Mucosa of stomach (tissue), 1 donor: Measurements from ENCODE around the gene CEP68.
"Not testable (repeated sequence)": the region's sequence is repeated elsewhere in the genome, so short reads cannot be mapped to it uniquely, and the experiment has no call there.

Experiments used
- H3K27me3 ChIP-seq: one replicate; pipeline ENCODE4 v1.7.0; 2013; ENCODE audit warnings: mild to moderate bottlenecking, low read length; ENCODE audit not compliant: control insufficient read depth, insufficient read depth
- H3K36me3 ChIP-seq: one replicate; pipeline ENCODE4 v1.7.0; 2013; ENCODE audit warnings: low read length; ENCODE audit not compliant: control insufficient read depth, insufficient read depth
- H3K4me1 ChIP-seq: one replicate; pipeline ENCODE4 v1.7.0; 2013; ENCODE audit warnings: mild to moderate bottlenecking, low read length; ENCODE audit not compliant: control insufficient read depth, insufficient read depth
- H3K4me3 ChIP-seq: one replicate; pipeline ENCODE4 v1.7.0; 2013; ENCODE audit warnings: low read length
- H3K9ac ChIP-seq: one replicate; pipeline ENCODE4 v1.7.0; 2013; ENCODE audit warnings: mild to moderate bottlenecking, low read length, moderate library complexity
- H3K9me3 ChIP-seq: one replicate; pipeline ENCODE4 v1.7.0; 2013; ENCODE audit warnings: mild to moderate bottlenecking, low read length, moderate library complexity; ENCODE audit not compliant: control insufficient read depth
- donor health status: Pancreatic carcinoma.

Gene CEP68

GRCh38 chr2:65132930-65133329 lies 76.7 kb downstream of the CEP68 start:
- not testable (repeated sequence) for H3K27me3 ChIP-seq, H3K9me3 ChIP-seq, H3K4me3 ChIP-seq, H3K9ac ChIP-seq, H3K36me3 ChIP-seq
- peaks cover 11% of the 10 kb centered on the region for H3K4me1 ChIP-seq

- Histone ChIP-seq H3K9ac (no peak overlapping the region), H3K36me3 (no peaks in the 10 kb centered on the region), H3K9me3 (no peaks in the 10 kb centered on the region), H3K27me3 (no peaks in the 10 kb centered on the region), H3K4me1 (peaks cover 11% of the 10 kb centered on the region), H3K4me3 (no peak overlapping the region)
Measured at GRCh38 chr2:65133626-65134025, 77.4 kb downstream of the CEP68 start.

GRCh38 chr2:65134158-65134557 lies 77.9 kb downstream of the CEP68 start:
- no peak overlapping the region for H3K4me3 ChIP-seq
- no peaks in the 10 kb centered on the region for H3K36me3 ChIP-seq
- H3K27me3 ChIP-seq: no peaks in the 10 kb centered on the region
- peaks cover 11% of the 10 kb centered on the region for H3K4me1 ChIP-seq
- H3K9me3 ChIP-seq: no peaks in the 10 kb centered on the region
- no peak overlapping the region for H3K9ac ChIP-seq

- Histone ChIP-seq H3K36me3 (no peaks in the 10 kb centered on the region), H3K4me3 (no peak overlapping the region)
Measured at GRCh38 chr2:65136253-65136652, 80.0 kb downstream of the CEP68 start.

More at GRCh38 chr2:65136253-65136652, 80.0 kb downstream of the CEP68 start:
- Histone ChIP-seq H3K9me3 (no peaks in the 10 kb centered on the region), H3K4me1 (peaks cover 6% of the 10 kb centered on the region), H3K9ac (no peak overlapping the region), H3K27me3 (no peaks in the 10 kb centered on the region)
